GM23338 (cell line): ENCODE measurements around the gene ICAM3.
A peak's percentile ranks its signal among the peaks of the same experiment; 100 is the strongest.

Experiments
- CREB1 ChIP-seq: fragments of 250-450 bp; sonication (Bioruptor Pico); IDR thresholded peaks from 2 replicates; pipeline ENCODE4 v1.5.0; 2020; ENCODE audit warnings: low read depth, mild to moderate bottlenecking, moderate library complexity
- CTCF ChIP-seq, 2 experiments: fragments of 200-600 bp in 1 of 2; sonication (generic) in 1 of 2; conservative IDR thresholded peaks; 2 replicates each; pipeline versions ENCODE4 v1.5.1 to v1.6.1; 2016 to 2017; ENCODE audit warnings: antibody characterized with exemption in 2 of 2, low read depth in 2 of 2, mild to moderate bottlenecking in 2 of 2, moderate library complexity in 1 of 2
- EZH2 ChIP-seq: fragments of 200-600 bp; sonication (generic); IDR thresholded peaks from one replicate; pipeline ENCODE4 v1.8.0; 2017; ENCODE audit warnings: antibody characterized with exemption, mild to moderate bottlenecking, low read depth; ENCODE audit not compliant: unreplicated experiment
- EZH2phosphoT487 ChIP-seq: fragments of 200-600 bp; sonication (generic); IDR thresholded peaks from one replicate; pipeline ENCODE4 v1.8.1; 2018; ENCODE audit warnings: antibody characterized with exemption; ENCODE audit not compliant: unreplicated experiment
- POLR2AphosphoS5 ChIP-seq: IDR thresholded peaks from 2 replicates; pipeline ENCODE4 v1.6.1; 2016; ENCODE audit warnings: antibody characterized with exemption, low read depth
- REST ChIP-seq: IDR thresholded peaks from one replicate; pipeline ENCODE4 v1.6.1; 2018; ENCODE audit warnings: antibody characterized with exemption; ENCODE audit not compliant: unreplicated experiment
- ZNF114 ChIP-seq: fragments of 250-450 bp; sonication (Bioruptor Pico); IDR thresholded peaks from 2 replicates; pipeline ENCODE4 v1.5.0; 2020; ENCODE audit warnings: mild to moderate bottlenecking, moderate library complexity
- ZNF331 ChIP-seq: fragments of 250-450 bp; sonication (Bioruptor Pico); IDR thresholded peaks from 2 replicates; pipeline ENCODE4 v1.5.0; 2020; ENCODE audit warnings: low read depth, mild to moderate bottlenecking, moderate library complexity

GRCh38 chr19:10388957-10389356 is 49.5 kb upstream of the ICAM3 start:
- TF ChIP-seq CREB1 (CRISPR knock-in tag) = no peak
- no peak for TF ChIP-seq EZH2
- TF ChIP-seq CTCF (conservative IDR thresholded peaks at IDR 0.05; ENCODE audit: low read depth in 2 of 2) = peak; percentile 92 to 99
- no peak for TF ChIP-seq EZH2phosphoT487
- no peak for TF ChIP-seq REST
- TF ChIP-seq ZNF114 (CRISPR knock-in tag) = no peak
- no peak for TF ChIP-seq POLR2AphosphoS5
- no peak for TF ChIP-seq ZNF331 (CRISPR knock-in tag)
